Retinal pigment epithelial cell (primary cell): ENCODE results near the gene RTL10.
"Not testable (repeated sequence)": the region's sequence is repeated elsewhere in the genome, so short reads cannot be mapped to it uniquely, and the experiment has no call there.

Experiments used
- DNase-seq: peaks from one replicate; pipeline ENCODE4 v3.0.0-alpha.2; 2010; ENCODE audit warnings: low read depth
- H3K4me3 ChIP-seq: 2 replicates; pipeline ENCODE4 v1.5.1; 2011; ENCODE audit warnings: mild to moderate bottlenecking, low read length, control low read depth, moderate library complexity
- TF ChIP-seq, protein P1 (sequence below): conservative IDR thresholded peaks from 2 replicates; pipeline ENCODE4 v1.5.1; 2011; ENCODE audit warnings: low read depth, low read length, control low read depth, inconsistent platforms

Gene RTL10

DNA sequence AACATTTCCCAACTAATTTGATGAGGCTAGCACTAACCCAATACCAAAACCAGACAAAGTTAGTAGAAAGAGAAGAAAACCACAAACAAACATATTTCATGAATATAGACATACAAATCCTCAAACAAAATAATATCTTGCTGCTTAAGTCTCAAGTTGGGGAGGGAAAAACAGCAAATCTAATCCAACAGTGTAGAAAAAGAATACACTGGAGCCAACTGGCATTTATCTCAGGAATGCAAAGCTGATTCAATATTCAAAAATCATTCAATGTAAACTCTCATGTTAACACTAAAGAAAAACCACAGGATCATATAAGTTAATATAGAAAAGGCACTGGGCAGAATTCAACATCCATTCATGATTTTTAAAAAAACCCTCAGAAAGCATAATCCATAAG is 18.2 kb downstream of the RTL10 start:
- TF ChIP-seq, protein P1, sequence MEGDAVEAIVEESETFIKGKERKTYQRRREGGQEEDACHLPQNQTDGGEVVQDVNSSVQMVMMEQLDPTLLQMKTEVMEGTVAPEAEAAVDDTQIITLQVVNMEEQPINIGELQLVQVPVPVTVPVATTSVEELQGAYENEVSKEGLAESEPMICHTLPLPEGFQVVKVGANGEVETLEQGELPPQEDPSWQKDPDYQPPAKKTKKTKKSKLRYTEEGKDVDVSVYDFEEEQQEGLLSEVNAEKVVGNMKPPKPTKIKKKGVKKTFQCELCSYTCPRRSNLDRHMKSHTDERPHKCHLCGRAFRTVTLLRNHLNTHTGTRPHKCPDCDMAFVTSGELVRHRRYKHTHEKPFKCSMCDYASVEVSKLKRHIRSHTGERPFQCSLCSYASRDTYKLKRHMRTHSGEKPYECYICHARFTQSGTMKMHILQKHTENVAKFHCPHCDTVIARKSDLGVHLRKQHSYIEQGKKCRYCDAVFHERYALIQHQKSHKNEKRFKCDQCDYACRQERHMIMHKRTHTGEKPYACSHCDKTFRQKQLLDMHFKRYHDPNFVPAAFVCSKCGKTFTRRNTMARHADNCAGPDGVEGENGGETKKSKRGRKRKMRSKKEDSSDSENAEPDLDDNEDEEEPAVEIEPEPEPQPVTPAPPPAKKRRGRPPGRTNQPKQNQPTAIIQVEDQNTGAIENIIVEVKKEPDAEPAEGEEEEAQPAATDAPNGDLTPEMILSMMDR = no peak
- DNase-seq = no peak

DNA sequence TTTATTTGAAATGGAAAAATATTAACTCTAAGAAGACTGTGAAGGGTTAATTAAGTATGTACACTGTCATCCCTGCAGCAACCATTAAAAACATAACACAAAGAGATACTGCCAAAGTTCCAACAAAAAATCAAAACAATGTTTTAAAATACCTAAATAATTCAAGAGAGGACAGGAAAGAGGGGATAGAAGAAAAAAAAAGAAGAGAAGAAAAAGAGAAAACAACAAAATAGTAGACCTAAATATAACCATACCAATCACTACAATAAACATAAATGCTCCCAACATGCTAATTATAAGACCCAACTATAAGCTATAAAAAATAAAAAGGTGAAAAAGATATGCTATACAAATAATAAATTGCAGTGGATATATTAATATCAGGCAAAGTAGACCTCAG is 20.1 kb downstream of the RTL10 start:
- H3K4me3 ChIP-seq = no peak overlapping the region
- TF ChIP-seq, protein P1 = no peak
- DNase-seq = no peak

More for the DNA sequence above, 18.2 kb downstream of the RTL10 start:
- H3K4me3 ChIP-seq = no peak overlapping the region

- not testable (repeated sequence) for H3K4me3 ChIP-seq, DNase-seq
These were observed 21.3 kb downstream of the RTL10 start for GRCh38 chr22:19833327-19833726.

GRCh38 chr22:19832476-19833108 is 22.1 kb downstream of the RTL10 start:
- H3K4me3 ChIP-seq = no peak overlapping the region
- DNase-seq = no peak

GRCh38 chr22:19831979-19832378 is 22.7 kb downstream of the RTL10 start:
- H3K4me3 ChIP-seq, DNase-seq: not testable (repeated sequence)

More at GRCh38 chr22:19832476-19833108, 22.1 kb downstream of the RTL10 start:
- TF ChIP-seq, protein P1 = no peak

DNA sequence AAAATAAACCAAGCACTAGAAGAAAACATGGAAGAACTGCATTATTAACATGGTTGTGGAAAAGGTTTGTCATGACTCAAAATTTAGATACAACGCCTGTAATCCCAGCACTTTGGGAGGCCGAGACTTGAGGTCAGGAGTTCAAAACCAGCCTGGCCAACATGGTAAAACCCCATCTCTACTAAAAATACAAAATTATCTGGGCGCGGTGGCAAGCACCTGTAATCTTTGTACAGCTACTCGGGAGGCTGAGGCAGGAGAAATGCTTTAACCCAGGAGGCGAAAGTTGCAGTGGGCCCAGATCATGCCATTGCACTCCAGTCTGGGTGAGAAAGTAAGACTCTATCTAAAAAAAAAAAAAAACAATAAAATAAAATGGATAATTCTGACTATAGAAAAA is 23.7 kb downstream of the RTL10 start:
- no peak for DNase-seq
- TF ChIP-seq, protein P1 = no peak
- H3K4me3 ChIP-seq = no peak overlapping the region

DNA sequence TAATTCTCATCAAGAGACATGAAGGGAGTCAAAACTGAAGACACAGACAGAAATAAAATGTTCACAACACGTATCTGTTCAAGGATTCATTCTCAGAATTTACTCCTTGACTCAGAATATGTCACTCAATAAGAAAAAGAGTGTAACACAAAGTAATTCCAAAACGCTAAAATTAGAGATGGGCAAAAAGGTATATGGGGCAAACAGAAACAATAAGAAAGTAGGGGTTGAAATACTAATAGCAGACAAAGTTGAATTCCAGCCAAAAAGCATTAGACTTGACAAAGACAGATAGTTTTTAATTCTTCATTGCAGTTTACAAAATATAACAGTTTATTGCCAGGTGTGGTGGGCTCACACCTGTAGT is 26.7 kb downstream of the RTL10 start:
- H3K4me3 ChIP-seq = no peak overlapping the region
- TF ChIP-seq, protein P1 = no peak
- DNase-seq = no peak

DNA sequence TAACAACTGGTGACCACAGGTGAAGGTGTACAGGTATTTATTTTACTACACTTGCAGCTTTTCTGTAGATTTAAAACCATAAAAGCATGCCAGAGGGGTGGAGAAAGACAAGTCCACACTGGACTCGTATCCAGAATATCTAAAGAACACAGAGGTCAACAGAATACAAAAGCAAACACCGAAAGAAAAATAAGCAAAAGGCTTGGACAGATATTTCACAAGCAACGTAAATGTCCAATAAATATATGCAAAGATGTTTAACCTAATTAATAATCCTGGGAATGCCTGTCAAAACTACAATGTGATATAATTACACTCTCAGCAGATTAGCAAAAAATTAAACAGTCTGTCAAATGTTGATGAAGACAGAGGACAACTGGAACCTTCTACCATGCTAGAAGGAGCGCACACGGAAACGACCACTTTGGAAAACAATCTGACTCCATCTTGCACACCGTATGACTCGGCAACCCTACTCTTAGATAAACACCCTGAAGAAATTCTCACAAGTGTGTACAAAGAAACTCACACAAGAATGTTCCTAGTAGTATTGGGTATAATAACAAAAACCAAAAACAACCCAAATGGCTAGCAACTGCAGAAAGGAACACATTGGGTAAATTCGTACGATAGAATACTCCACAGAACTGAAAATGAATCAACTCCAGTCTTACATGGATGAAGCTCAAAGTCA is 27.2 kb downstream of the RTL10 start:
- no peak for DNase-seq
- H3K4me3 ChIP-seq = no peak overlapping the region
- TF ChIP-seq, protein P1 = no peak
